ENCODE results near the gene PNMA6A. TPM values are rescaled to one million over a fixed set of nuclear protein-coding genes. Genes with fewer than 3 reads are reported as not detected.
"Not testable (repeated sequence)": the region's sequence is repeated elsewhere in the genome, so short reads cannot be mapped to it uniquely, and the experiment has no call there.

The PNMA6A gene
- total and polyA plus RNA-seq, 7 donors, result 0.23 to 3.1 (median 0.81) TPM

DNA sequence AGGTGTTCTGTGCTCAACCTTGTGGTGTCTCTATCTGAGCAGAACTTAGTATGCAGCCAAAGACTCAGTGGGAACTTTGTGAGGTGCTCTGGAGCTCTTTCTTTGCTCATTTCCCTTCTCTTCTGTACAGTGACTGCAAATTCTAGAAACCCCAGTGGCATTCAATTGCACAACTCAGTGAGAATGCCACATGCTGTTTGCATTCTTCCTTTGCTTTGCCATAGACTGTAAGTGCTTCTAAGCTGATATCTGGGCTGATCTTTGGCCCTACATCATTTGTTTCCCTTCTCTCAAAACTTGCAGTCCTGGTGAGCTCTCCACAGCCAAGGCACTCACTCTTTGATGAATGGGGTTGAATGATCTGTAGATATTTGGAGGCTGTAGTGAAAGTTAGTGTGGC is 8.9 kb upstream of the PNMA6A start:
- no peaks in the 10 kb centered on the region for H3K9me3 ChIP-seq
- no peak overlapping the region for H3K4me3 ChIP-seq
- DNase-seq, result no peak
- H3K4me1 ChIP-seq, result no peaks in the 10 kb centered on the region
- peaks cover 0 to 11% (median 0%) of the 10 kb centered on the region in 3 donors for H3K27me3 ChIP-seq
- intact Hi-C loops (cut with DNase I), result no loop called here
- no peak overlapping the region for H3K27ac ChIP-seq
- TF ChIP-seq CTCF (IDR thresholded peaks at IDR 0.05) (no peak), POLR2A (IDR thresholded peaks at IDR 0.05) (no peak), POLR2AphosphoS5 (IDR thresholded peaks at IDR 0.05) (no peak), EP300 (IDR thresholded peaks at IDR 0.05) (no peak)
- H3K36me3 ChIP-seq, result no peaks in the 10 kb centered on the region

- Histone ChIP-seq H3K4me3 (no peak overlapping the region), H3K27me3 (peaks cover 0 to 3% (median 0%) of the 10 kb centered on the region in 3 donors), H3K4me1 (no peaks in the 10 kb centered on the region), H3K36me3 (no peaks in the 10 kb centered on the region), H3K27ac (no peak overlapping the region), H3K9me3 (no peaks in the 10 kb centered on the region)
- TF ChIP-seq CTCF (IDR thresholded peaks at IDR 0.05), result no peak
- no peak for TF ChIP-seq POLR2AphosphoS5 (IDR thresholded peaks at IDR 0.05)
- TF ChIP-seq EP300 (IDR thresholded peaks at IDR 0.05), result no peak
- no peak for TF ChIP-seq POLR2A (IDR thresholded peaks at IDR 0.05)
- DNase-seq, result no peak
- intact Hi-C loops (cut with DNase I), result no loop called here
- WGBS, 2 donors, result 85 to 86% methylated on average over 2 of the region's 2 CpGs
These were observed 8.2 kb upstream of the PNMA6A start for GRCh38 chrX:153064061-153064460.

DNA sequence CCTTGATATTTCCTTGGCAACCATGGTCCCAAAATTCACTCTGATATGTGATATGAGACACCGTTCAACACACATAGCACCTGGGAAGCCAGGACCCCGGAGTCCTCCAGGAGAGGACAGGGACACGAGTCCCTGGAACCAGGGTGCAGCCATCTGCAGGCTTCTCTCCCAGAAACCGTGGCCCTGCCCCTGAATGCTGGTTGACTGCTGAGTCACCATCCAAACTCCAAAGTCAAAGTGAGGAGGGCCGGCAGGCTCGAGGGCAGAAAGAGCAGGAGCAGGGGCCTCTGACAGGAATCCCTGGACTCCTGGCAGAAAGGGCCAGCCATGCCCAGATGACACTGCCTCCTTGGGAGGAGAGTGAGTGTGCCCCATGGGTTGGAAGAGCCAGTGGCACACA is 6.9 kb upstream of the PNMA6A start:
- Histone ChIP-seq H3K36me3 (no peaks in the 10 kb centered on the region), H3K4me1 (no peaks in the 10 kb centered on the region), H3K27ac (no peak overlapping the region), H3K4me3 (no peak overlapping the region), H3K9me3 (no peaks in the 10 kb centered on the region), H3K27me3 (no peaks in the 10 kb centered on the region)
- intact Hi-C loops (cut with DNase I), result no loop called here
- WGBS, 2 donors, result 64 to 77% methylated on average over 6 of the region's 6 CpGs
- no peak for DNase-seq
- TF ChIP-seq EP300 (IDR thresholded peaks at IDR 0.05), result no peak
- TF ChIP-seq POLR2AphosphoS5 (IDR thresholded peaks at IDR 0.05), result no peak
- no peak for TF ChIP-seq POLR2A (IDR thresholded peaks at IDR 0.05)
- no peak for TF ChIP-seq CTCF (IDR thresholded peaks at IDR 0.05)

DNA sequence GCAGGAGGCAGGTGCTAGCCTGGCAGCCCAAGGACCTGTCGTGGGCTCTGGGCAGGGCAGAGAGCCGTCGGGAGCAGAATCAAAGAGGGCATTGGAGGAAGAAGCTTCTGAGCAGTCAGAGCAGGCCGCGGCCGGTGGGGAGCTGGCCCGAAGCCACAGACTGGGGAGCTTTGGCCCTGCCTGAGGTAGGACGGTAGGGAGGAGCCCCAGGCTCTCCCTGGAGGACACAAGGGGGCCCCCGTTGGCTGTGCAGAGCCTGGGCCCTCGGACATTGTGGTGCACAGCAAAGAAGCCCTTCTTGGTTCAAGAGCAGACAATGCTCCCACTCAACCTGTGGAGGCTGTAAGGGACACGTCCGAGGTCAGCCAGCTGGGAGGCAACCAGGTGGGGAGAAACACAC is 5.9 kb upstream of the PNMA6A start:
- WGBS, 2 donors, result 22 to 59% methylated on average over 3 of the region's 12 CpGs
- H3K27ac ChIP-seq; H3K27me3 ChIP-seq; DNase-seq; intact Hi-C loops (cut with DNase I); H3K4me1 ChIP-seq; H3K4me3 ChIP-seq; H3K9me3 ChIP-seq; H3K36me3 ChIP-seq: not testable (repeated sequence)

DNA sequence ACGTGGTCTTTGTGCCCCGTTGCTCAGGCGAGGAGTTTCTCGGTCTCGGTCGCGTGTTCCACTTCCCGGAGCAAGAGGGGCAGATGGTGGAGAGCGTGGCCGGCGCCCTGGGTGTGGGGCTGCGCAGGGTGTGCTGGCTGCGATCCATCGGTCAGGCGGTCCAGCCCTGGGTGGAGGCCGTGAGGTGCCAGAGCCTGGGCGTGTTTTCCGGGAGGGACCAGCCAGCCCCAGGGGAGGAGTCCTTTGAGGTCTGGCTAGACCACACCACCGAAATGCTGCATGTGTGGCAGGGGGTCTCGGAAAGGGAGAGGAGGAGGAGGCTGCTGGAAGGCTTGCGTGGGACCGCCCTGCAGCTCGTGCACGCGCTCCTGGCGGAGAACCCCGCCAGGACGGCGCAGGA is 1.1 kb downstream of the PNMA6A start:
- H3K27ac ChIP-seq; H3K4me1 ChIP-seq; H3K27me3 ChIP-seq; H3K36me3 ChIP-seq; H3K9me3 ChIP-seq; intact Hi-C loops (cut with DNase I); H3K4me3 ChIP-seq; DNase-seq: not testable (repeated sequence)
- 81 to 98% methylated on average over 7 of the region's 29 CpGs for WGBS, 2 donors

- H3K36me3 ChIP-seq, result no peaks in the 10 kb centered on the region
- no peak for DNase-seq
- no peaks in the 10 kb centered on the region for H3K9me3 ChIP-seq
- no peaks in the 10 kb centered on the region for H3K4me1 ChIP-seq
- 75 to 82% methylated on average over 19 of the region's 24 CpGs for WGBS, 2 donors
- intact Hi-C loops (cut with DNase I), result no loop called here
- no peak for TF ChIP-seq CTCF (IDR thresholded peaks at IDR 0.05)
- TF ChIP-seq POLR2A (IDR thresholded peaks at IDR 0.05), result no peak
- no peak for TF ChIP-seq POLR2AphosphoS5 (IDR thresholded peaks at IDR 0.05)
- no peak for TF ChIP-seq EP300 (IDR thresholded peaks at IDR 0.05)
- no peaks in the 10 kb centered on the region for H3K27me3 ChIP-seq
- no peak overlapping the region for H3K4me3 ChIP-seq
- no peak overlapping the region for H3K27ac ChIP-seq
These were observed 2.1 kb downstream of the PNMA6A start for GRCh38 chrX:153074262-153074899.

Data from sigmoid colon (tissue), 7 donors.